ENCODE data around the gene NUDT2.

The NUDT2 gene

GRCh38 chr9:34392511-34392910 lies 63.1 kb downstream of the NUDT2 start:
- no peak for DNase-seq

Measured in amniotic stem cell (primary cell).